ENCODE data around the gene REG1A. TPM values are rescaled to one million over a fixed set of nuclear protein-coding genes. Genes with fewer than 3 reads are reported as not detected.

REG1A gene
- total RNA-seq, 6 experiments from 2014 or later: not detected

DNA sequence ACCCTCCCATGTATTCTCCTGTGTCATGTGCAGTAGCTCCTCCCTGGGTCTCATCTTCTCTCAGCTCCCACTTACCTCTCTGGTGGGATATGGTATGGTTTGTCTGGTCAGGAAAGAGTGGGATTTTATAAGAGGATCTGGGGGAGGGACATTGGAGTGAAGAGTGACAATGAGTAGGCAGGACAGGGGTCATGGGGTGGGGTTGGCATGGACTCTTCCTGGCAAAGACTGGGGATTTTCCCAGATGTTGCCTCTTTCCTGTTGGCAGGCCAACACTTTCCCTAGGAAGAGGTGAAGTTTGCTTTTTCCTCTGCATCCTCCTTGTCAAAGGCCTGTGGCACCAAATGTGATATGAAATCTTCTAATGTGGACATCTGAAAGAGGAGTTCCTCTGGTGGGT is 39.4 kb downstream of the REG1A start, which contains the start of gene REG3A:
TSS of gene REG3A (minus strand) at position 101 of the 400 bp plus-strand sequence. CDS start 348 bp downstream, outside the sequence.
- Mint-ChIP-seq H3K27me3 (ENCODE audit: insufficient read depth) (no peaks in the 10 kb centered on the region; the same call in 1 of the 2 replicates), H3K27ac (no peak within 1 kb of the TSS)
- TF ChIP-seq, protein P1, sequence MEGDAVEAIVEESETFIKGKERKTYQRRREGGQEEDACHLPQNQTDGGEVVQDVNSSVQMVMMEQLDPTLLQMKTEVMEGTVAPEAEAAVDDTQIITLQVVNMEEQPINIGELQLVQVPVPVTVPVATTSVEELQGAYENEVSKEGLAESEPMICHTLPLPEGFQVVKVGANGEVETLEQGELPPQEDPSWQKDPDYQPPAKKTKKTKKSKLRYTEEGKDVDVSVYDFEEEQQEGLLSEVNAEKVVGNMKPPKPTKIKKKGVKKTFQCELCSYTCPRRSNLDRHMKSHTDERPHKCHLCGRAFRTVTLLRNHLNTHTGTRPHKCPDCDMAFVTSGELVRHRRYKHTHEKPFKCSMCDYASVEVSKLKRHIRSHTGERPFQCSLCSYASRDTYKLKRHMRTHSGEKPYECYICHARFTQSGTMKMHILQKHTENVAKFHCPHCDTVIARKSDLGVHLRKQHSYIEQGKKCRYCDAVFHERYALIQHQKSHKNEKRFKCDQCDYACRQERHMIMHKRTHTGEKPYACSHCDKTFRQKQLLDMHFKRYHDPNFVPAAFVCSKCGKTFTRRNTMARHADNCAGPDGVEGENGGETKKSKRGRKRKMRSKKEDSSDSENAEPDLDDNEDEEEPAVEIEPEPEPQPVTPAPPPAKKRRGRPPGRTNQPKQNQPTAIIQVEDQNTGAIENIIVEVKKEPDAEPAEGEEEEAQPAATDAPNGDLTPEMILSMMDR (IDR thresholded peaks at IDR 0.05): no peak

DNA sequence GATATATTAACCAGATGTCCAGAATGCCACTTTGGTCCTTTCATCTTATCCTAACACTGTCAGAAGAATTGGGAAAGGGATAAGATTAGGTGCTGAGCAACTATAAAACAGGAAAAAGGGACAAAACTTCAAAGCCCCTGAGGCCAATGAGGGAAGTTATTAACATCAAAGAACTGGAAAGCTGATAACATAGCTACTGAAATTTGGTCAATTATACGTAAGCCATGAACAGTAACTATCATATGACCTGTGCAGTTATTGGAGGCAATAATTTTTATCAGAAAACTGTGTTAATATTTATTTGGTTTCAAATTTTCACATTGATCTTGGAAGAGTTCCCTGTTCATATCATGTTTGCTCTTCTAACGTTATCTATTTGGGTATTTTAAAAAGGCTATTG is 41.8 kb downstream of the REG1A start:
- Mint-ChIP-seq H3K4me3 (no peak overlapping the region), H3K27me3 (ENCODE audit: insufficient read depth) (no peaks in the 10 kb centered on the region; the same call in none of the 2 replicates), H3K27ac (no peak overlapping the region), H3K4me1 (ENCODE audit: low read depth) (no peaks in the 10 kb centered on the region), H3K36me3 (ENCODE audit: low read depth) (no peaks in the 10 kb centered on the region), H3K9me3 (peaks cover 56% of the 10 kb centered on the region)
- DNase-seq: no peak
- TF ChIP-seq, protein P1 (IDR thresholded peaks at IDR 0.05): no peak

More for the DNA sequence above, 39.4 kb downstream of the REG1A start, which contains the start of gene REG3A:
- H3K9me3 Mint-ChIP-seq: peaks cover 57% of the 10 kb centered on the region
- no peak within 1 kb of the TSS for H3K4me3 Mint-ChIP-seq
- H3K36me3 Mint-ChIP-seq (ENCODE audit: low read depth): peaks cover 5% of the 10 kb centered on the region; the same call in 1 of the 2 replicates
- no peak for DNase-seq
- no peaks in the 10 kb centered on the region for H3K4me1 Mint-ChIP-seq (ENCODE audit: low read depth)

DNA sequence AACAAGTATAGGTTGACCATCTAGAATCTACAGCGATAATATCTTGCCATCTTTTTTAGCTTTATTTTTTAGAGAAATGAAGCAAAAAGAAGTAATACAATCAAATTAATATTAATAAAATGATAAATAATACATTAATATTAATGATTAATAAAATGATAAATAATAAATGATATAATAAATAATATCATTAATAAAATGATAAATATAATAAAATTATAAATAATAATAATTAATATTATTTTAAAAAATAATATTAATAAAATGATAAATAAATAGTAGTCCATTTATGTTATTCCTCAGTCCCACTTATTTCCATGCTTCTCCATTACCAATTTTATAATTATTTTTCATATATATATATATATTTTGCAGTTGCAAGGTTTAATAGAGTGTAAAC is 42.5 kb downstream of the REG1A start:
- DNase-seq: no peak
- Mint-ChIP-seq H3K9me3 (peaks cover 54% of the 10 kb centered on the region), H3K4me3 (no peak overlapping the region), H3K4me1 (ENCODE audit: low read depth) (no peaks in the 10 kb centered on the region), H3K27me3 (ENCODE audit: insufficient read depth) (no peaks in the 10 kb centered on the region; the same call in 1 of the 2 replicates), H3K27ac (no peak overlapping the region), H3K36me3 (ENCODE audit: low read depth) (no peaks in the 10 kb centered on the region)
- TF ChIP-seq, protein P1 (IDR thresholded peaks at IDR 0.05): no peak

DNA sequence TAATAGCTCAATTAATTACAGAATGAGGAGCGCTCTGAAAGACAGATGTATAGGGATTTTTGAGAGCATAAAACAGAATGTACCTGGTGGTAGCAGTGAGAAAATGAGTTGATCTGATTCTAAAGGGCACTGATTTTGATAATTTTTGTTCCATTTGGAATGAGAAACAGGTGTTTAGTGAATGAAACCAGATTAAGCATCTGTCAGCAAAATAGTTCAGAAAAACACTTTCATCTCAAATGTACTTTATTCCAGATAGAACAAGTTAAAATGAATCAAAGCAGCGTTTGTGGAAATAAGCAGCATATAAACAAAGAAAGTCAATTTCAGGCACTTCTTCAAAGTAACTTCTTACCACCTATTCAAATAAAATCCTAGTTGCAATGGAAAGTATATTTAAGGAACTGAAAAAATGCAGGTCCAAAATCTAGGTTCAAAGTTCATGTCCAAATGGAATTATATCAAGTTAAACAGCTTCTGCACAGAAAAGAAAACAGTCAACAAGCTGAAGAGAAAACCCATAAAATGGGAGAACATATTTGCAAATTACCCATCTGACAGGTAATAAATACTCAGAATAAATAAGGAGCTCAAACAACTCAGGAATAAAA is 51.2 kb downstream of the REG1A start:
- no peaks in the 10 kb centered on the region for H3K4me1 Mint-ChIP-seq (ENCODE audit: low read depth)
- no peaks in the 10 kb centered on the region; the same call in 1 of the 2 replicates for H3K27me3 Mint-ChIP-seq (ENCODE audit: insufficient read depth)
- H3K27ac Mint-ChIP-seq: no peak overlapping the region
- DNase-seq: no peak
- H3K36me3 Mint-ChIP-seq (ENCODE audit: low read depth): no peaks in the 10 kb centered on the region; the same call in 1 of the 2 replicates
- peaks cover 27% of the 10 kb centered on the region for H3K9me3 Mint-ChIP-seq
- H3K4me3 Mint-ChIP-seq: no peak overlapping the region
- TF ChIP-seq, protein P1 (IDR thresholded peaks at IDR 0.05): no peak

Other genes starting within 250 kb of the REG1A start
- not detected for gene REG3G, start 94.8 kb upstream of the REG1A start, total RNA-seq (2021; fragmentation: NEBNext Ultra II Directional; extraction: Animal tissue kit (Norgen Biotek cat#: 25700))
- not detected for gene REG1B, start 32.5 kb upstream of the REG1A start, total RNA-seq (2021; fragmentation: NEBNext Ultra II Directional; extraction: Animal tissue kit (Norgen Biotek cat#: 25700))
- gene REG3A, start 39.3 kb downstream of the REG1A start, total RNA-seq (2021; fragmentation: NEBNext Ultra II Directional; extraction: Animal tissue kit (Norgen Biotek cat#: 25700)): not detected